GM23338 (cell line): Measurements from ENCODE around the gene ABCD1. TPM values are rescaled to one million over a fixed set of nuclear protein-coding genes. Genes with fewer than 3 reads are reported as not detected.

Experiments
- ATAC-seq: fragments of 200-7000 bp; cut with Tn5 transposase; 3 replicates; pipeline ENCODE4 v1.9.1; 2020
- DNase-seq: peaks from one replicate; pipeline ENCODE4 v3.0.0-alpha.2; 2015; ENCODE audit warnings: low spot score
- H2AFZ ChIP-seq: fragments of 200-600 bp; sonication (generic); 2 replicates; pipeline ENCODE4 v1.8.0; 2016; ENCODE audit warnings: antibody characterized with exemption, mild to moderate bottlenecking, moderate library complexity
- H3F3A ChIP-seq: fragments of 200-600 bp; sonication (generic); replicated peaks from 2 replicates; pipeline ENCODE4 v1.8.0; 2017; ENCODE audit warnings: antibody characterized with exemption, mixed run types, low read depth
- H3K27ac ChIP-seq: fragments of 200-600 bp; sonication (generic); 2 replicates; pipeline ENCODE4 v1.6.1; 2016; ENCODE audit warnings: low read depth
- H3K27me3 ChIP-seq: fragments of 200-600 bp; sonication (generic); 2 replicates; pipeline ENCODE4 v1.8.0; 2016; ENCODE audit warnings: mild to moderate bottlenecking, mixed run types, moderate library complexity; ENCODE audit not compliant: insufficient read depth
- H3K36me3 ChIP-seq: fragments of 200-600 bp; sonication (generic); 2 replicates; pipeline ENCODE4 v1.8.0; 2016; ENCODE audit warnings: mild to moderate bottlenecking; ENCODE audit not compliant: insufficient read depth
- H3K4me1 ChIP-seq: fragments of 200-600 bp; sonication (generic); 2 replicates; pipeline ENCODE4 v1.8.0; 2016; ENCODE audit warnings: mild to moderate bottlenecking, moderate library complexity; ENCODE audit not compliant: insufficient read depth
- H3K4me2 ChIP-seq: fragments of 200-600 bp; sonication (generic); 2 replicates; pipeline ENCODE4 v1.7.1; 2017; ENCODE audit warnings: mixed run types
- H3K4me3 ChIP-seq: fragments of 200-600 bp; sonication (generic); 2 replicates; pipeline ENCODE4 v1.6.1; 2016; ENCODE audit warnings: mixed run types
- H3K79me2 ChIP-seq: fragments of 200-600 bp; sonication (generic); replicated peaks from 2 replicates; pipeline ENCODE4 v1.8.0; 2017; ENCODE audit warnings: mild to moderate bottlenecking; ENCODE audit not compliant: insufficient read depth
- H3K9me2 ChIP-seq: fragments of 200-600 bp; sonication (generic); 2 replicates; pipeline ENCODE4 v1.8.0; 2017; ENCODE audit not compliant: insufficient read depth
- H4K20me1 ChIP-seq: fragments of 200-600 bp; sonication (generic); replicated peaks from 2 replicates; pipeline ENCODE4 v1.8.0; 2017; ENCODE audit warnings: mild to moderate bottlenecking; ENCODE audit not compliant: insufficient read depth
- H3K27ac Mint-ChIP-seq: 2 replicates; pipeline ENCODE4 v1.8.0; 2020; ENCODE audit warnings: inconsistent platforms, mild to moderate bottlenecking, moderate library complexity, mixed read lengths
- H3K27me3 Mint-ChIP-seq: 3 replicates; pipeline ENCODE4 v1.8.0; 2022; ENCODE audit warnings: low read depth, mild to moderate bottlenecking, moderate library complexity, mixed read lengths, inconsistent platforms; ENCODE audit not compliant: insufficient read depth, poor library complexity
- H3K36me3 Mint-ChIP-seq: 3 replicates; pipeline ENCODE4 v1.8.0; 2021; ENCODE audit warnings: low read depth, mild to moderate bottlenecking, inconsistent platforms, moderate library complexity, mixed read lengths
- H3K4me1 Mint-ChIP-seq: 3 replicates; pipeline ENCODE4 v1.8.0; 2020; ENCODE audit warnings: mild to moderate bottlenecking, inconsistent platforms, mixed read lengths
- H3K4me3 Mint-ChIP-seq: 3 replicates; pipeline ENCODE4 v1.8.0; 2021; ENCODE audit warnings: moderate library complexity, mild to moderate bottlenecking, inconsistent platforms, mixed read lengths
- H3K9me3 Mint-ChIP-seq: 3 replicates; pipeline ENCODE4 v1.8.0; 2020; ENCODE audit warnings: moderate library complexity, mild to moderate bottlenecking, inconsistent platforms, mixed read lengths
- REST ChIP-seq: IDR thresholded peaks from one replicate; pipeline ENCODE4 v1.6.1; 2018; ENCODE audit warnings: antibody characterized with exemption; ENCODE audit not compliant: unreplicated experiment
- STAT1 ChIP-seq: IDR thresholded peaks from one replicate; pipeline ENCODE4 v1.6.1; 2016; ENCODE audit warnings: antibody characterized with exemption; ENCODE audit not compliant: unreplicated experiment
- ZNF114 ChIP-seq: fragments of 250-450 bp; sonication (Bioruptor Pico); IDR thresholded peaks from 2 replicates; pipeline ENCODE4 v1.5.0; 2020; ENCODE audit warnings: mild to moderate bottlenecking, moderate library complexity
- polyA plus RNA-seq: library from polyadenylated mRNA; unstranded; fragments of >200 nt; fragmentation: Nextera tagmentation; extraction: Ambion mirVana; gene quantifications from 2 replicates; pipeline ENCODE4 v1.2.1, GENCODE V29; 2016
- total RNA-seq: library from RNA; depleted of rRNA; stranded (reverse); fragments of >200 nt; shearing (Covaris generic); gene quantifications from 2 replicates; pipeline ENCODE4 v1.2.3, GENCODE V29; 2014
- TF ChIP-seq, protein P1 (sequence below): fragments of 250-450 bp; sonication (Bioruptor Pico); IDR thresholded peaks from 2 replicates; pipeline ENCODE4 v1.5.0; 2020; ENCODE audit warnings: mild to moderate bottlenecking, moderate library complexity

The ABCD1 gene
- total and polyA plus RNA-seq, 2 experiments from 2014 or later: 2.4 to 8.9 TPM

DNA sequence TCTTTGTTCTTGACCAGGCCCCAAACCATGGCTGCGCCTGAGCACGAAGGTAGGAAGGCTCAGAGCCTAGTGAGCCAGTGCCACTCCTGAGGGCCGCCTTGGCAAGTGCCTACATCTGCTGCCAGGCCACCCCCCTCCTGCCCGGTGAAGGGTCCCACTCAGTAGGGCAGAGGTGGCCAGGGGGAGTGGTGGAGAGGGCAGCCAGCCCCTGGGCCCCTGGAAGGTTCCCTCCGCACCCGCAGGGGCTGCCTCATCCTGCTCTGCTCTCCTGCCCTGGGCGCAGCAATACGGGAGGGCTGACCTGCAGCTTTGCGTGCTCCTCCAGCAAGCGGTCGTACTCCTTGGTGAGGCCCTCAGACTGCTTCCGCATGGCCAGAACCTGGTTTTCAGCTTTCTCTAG is 22.9 kb upstream of the ABCD1 start:
- H3K9me2 ChIP-seq: no peaks in the 10 kb centered on the region
- no peaks in the 10 kb centered on the region for H3K36me3 ChIP-seq
- ATAC-seq (no peak), DNase-seq (no peak)
- TF ChIP-seq REST (no peak), ZNF114 (CRISPR knock-in tag) (no peak), STAT1 (no peak)
- no peaks in the 10 kb centered on the region for H3K79me2 ChIP-seq
- H2AFZ ChIP-seq: no peak overlapping the region
- no peak overlapping the region for H3K4me3 Mint-ChIP-seq
- H3K9me3 Mint-ChIP-seq: no peaks in the 10 kb centered on the region
- H3K27ac ChIP-seq: no peak overlapping the region
- H3K36me3 Mint-ChIP-seq: peaks cover 30% of the 10 kb centered on the region
- H3K4me3 ChIP-seq: no peak overlapping the region
- H3K27ac Mint-ChIP-seq: no peak overlapping the region
- peaks cover 9% of the 10 kb centered on the region for H3K27me3 Mint-ChIP-seq
- H3K4me1 Mint-ChIP-seq: peaks cover 6% of the 10 kb centered on the region; the same call in 2 of the 3 replicates
- no peaks in the 10 kb centered on the region for H3K4me1 ChIP-seq
- H4K20me1 ChIP-seq: no peaks in the 10 kb centered on the region
- H3F3A ChIP-seq: no peaks in the 10 kb centered on the region
- no peaks in the 10 kb centered on the region for H3K27me3 ChIP-seq
- H3K4me2 ChIP-seq: no peak overlapping the region

DNA sequence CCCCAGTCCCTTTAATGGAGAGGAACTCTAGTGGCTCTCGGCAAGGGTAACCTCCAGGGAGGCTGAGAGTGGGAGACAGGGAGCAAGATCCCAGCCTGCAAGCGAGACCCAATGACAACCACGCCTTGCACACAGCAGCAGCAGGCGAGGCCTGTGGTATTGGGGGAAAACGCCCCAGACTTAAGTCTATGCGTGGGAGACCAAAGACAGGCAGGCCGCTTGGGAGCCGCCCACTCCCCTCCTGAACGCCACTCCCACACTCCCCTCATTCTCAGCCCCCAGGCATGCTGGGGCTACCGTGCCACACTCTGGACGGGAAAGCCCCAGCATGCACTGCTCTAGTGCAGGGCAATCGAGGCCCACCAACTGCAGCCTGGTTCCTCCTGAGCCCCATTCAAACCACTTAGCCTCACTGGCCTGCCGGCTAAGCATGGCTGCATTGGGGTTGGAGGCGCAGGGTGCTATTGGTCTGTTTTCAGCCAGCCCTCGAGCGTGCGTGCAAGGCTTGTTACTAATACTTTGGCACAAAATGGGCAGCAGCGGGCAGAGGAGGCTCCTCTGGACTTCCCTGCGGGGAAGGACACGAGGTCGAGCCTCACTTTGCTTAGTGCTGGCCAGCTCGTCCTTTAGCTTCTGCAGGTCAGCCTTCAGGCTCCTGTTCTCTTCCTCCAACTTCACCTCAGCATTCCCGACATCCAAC is 22.2 kb upstream of the ABCD1 start:
- no peak overlapping the region for H3K27ac ChIP-seq
- Mint-ChIP-seq H3K4me3 (no peak overlapping the region), H3K4me1 (peaks cover 9% of the 10 kb centered on the region; the same call in 2 of the 3 replicates), H3K36me3 (peaks cover 25% of the 10 kb centered on the region), H3K27ac (no peak overlapping the region), H3K27me3 (peaks cover 9% of the 10 kb centered on the region), H3K9me3 (no peaks in the 10 kb centered on the region)
- no peak overlapping the region for H3K4me3 ChIP-seq
- H3K27me3 ChIP-seq: no peaks in the 10 kb centered on the region
- no peaks in the 10 kb centered on the region for H3F3A ChIP-seq
- H2AFZ ChIP-seq: no peak overlapping the region
- H3K9me2 ChIP-seq: no peaks in the 10 kb centered on the region
- no peaks in the 10 kb centered on the region for H3K36me3 ChIP-seq
- DNase-seq (no peak), ATAC-seq (no peak)
- H3K4me1 ChIP-seq: no peaks in the 10 kb centered on the region
- TF ChIP-seq REST: no peak
- TF ChIP-seq, protein P1, sequence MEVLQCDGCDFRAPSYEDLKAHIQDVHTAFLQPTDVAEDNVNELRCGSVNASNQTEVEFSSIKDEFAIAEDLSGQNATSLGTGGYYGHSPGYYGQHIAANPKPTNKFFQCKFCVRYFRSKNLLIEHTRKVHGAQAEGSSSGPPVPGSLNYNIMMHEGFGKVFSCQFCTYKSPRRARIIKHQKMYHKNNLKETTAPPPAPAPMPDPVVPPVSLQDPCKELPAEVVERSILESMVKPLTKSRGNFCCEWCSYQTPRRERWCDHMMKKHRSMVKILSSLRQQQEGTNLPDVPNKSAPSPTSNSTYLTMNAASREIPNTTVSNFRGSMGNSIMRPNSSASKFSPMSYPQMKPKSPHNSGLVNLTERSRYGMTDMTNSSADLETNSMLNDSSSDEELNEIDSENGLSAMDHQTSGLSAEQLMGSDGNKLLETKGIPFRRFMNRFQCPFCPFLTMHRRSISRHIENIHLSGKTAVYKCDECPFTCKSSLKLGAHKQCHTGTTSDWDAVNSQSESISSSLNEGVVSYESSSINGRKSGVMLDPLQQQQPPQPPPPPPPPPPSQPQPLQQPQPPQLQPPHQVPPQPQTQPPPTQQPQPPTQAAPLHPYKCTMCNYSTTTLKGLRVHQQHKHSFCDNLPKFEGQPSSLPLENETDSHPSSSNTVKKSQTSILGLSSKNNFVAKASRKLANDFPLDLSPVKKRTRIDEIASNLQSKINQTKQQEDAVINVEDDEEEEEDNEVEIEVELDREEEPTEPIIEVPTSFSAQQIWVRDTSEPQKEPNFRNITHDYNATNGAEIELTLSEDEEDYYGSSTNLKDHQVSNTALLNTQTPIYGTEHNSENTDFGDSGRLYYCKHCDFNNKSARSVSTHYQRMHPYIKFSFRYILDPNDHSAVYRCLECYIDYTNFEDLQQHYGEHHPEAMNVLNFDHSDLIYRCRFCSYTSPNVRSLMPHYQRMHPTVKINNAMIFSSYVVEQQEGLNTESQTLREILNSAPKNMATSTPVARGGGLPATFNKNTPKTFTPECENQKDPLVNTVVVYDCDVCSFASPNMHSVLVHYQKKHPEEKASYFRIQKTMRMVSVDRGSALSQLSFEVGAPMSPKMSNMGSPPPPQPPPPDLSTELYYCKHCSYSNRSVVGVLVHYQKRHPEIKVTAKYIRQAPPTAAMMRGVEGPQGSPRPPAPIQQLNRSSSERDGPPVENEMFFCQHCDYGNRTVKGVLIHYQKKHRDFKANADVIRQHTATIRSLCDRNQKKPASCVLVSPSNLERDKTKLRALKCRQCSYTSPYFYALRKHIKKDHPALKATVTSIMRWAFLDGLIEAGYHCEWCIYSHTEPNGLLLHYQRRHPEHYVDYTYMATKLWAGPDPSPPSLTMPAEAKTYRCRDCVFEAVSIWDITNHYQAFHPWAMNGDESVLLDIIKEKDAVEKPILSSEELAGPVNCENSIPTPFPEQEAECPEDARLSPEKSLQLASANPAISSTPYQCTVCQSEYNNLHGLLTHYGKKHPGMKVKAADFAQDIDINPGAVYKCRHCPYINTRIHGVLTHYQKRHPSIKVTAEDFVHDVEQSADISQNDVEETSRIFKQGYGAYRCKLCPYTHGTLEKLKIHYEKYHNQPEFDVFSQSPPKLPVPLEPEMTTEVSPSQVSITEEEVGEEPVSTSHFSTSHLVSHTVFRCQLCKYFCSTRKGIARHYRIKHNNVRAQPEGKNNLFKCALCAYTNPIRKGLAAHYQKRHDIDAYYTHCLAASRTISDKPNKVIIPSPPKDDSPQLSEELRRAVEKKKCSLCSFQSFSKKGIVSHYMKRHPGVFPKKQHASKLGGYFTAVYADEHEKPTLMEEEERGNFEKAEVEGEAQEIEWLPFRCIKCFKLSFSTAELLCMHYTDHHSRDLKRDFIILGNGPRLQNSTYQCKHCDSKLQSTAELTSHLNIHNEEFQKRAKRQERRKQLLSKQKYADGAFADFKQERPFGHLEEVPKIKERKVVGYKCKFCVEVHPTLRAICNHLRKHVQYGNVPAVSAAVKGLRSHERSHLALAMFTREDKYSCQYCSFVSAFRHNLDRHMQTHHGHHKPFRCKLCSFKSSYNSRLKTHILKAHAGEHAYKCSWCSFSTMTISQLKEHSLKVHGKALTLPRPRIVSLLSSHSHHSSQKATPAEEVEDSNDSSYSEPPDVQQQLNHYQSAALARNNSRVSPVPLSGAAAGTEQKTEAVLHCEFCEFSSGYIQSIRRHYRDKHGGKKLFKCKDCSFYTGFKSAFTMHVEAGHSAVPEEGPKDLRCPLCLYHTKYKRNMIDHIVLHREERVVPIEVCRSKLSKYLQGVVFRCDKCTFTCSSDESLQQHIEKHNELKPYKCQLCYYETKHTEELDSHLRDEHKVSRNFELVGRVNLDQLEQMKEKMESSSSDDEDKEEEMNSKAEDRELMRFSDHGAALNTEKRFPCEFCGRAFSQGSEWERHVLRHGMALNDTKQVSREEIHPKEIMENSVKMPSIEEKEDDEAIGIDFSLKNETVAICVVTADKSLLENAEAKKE: no peak
- no peaks in the 10 kb centered on the region for H4K20me1 ChIP-seq
- H3K4me2 ChIP-seq: no peak overlapping the region
- no peaks in the 10 kb centered on the region for H3K79me2 ChIP-seq
